GM18870 (cell line): ENCODE results near the gene GPC5.

Source experiments
- ATAC-seq: cut with Tn5 transposase; IDR thresholded peaks from one replicate; pipeline ENCODE4 v1.9.1; 2021; ENCODE audit warnings: moderate library complexity; ENCODE audit not compliant: unreplicated experiment

Gene GPC5

GRCh38 chr13:91586609-91587008 is 188.2 kb downstream of the GPC5 start:
- no peak for ATAC-seq

- no peak for ATAC-seq
These were observed 190.1 kb downstream of the GPC5 start for GRCh38 chr13:91588541-91588940.

GRCh38 chr13:91592056-91593014 is 193.9 kb downstream of the GPC5 start:
- no peak for ATAC-seq

GRCh38 chr13:91593456-91593855 is 195.0 kb downstream of the GPC5 start:
- no peak for ATAC-seq

GRCh38 chr13:91594061-91594460 is 195.6 kb downstream of the GPC5 start:
- no peak for ATAC-seq

GRCh38 chr13:91595677-91596076 is 197.3 kb downstream of the GPC5 start:
- ATAC-seq, result no peak

GRCh38 chr13:91596842-91597241 is 198.4 kb downstream of the GPC5 start:
- ATAC-seq, result no peak

GRCh38 chr13:91598655-91599054 is 200.2 kb downstream of the GPC5 start:
- ATAC-seq, result no peak

- no peak for ATAC-seq
These were observed 202.9 kb downstream of the GPC5 start for GRCh38 chr13:91601273-91601672.

- ATAC-seq, result no peak
These were observed 203.4 kb downstream of the GPC5 start for GRCh38 chr13:91601807-91602206.

GRCh38 chr13:91609353-91609752 is 210.9 kb downstream of the GPC5 start:
- peak; percentile 65 for ATAC-seq

GRCh38 chr13:91618315-91618714 is 219.9 kb downstream of the GPC5 start:
- no peak for ATAC-seq

GRCh38 chr13:91620670-91621141 is 222.3 kb downstream of the GPC5 start:
- ATAC-seq, result no peak

- no peak for ATAC-seq
These were observed 222.7 kb downstream of the GPC5 start for GRCh38 chr13:91621161-91621560.

GRCh38 chr13:91621963-91622362 is 223.5 kb downstream of the GPC5 start:
- ATAC-seq, result no peak

GRCh38 chr13:91622778-91623550 is 224.5 kb downstream of the GPC5 start:
- no peak for ATAC-seq

- ATAC-seq, result no peak
These were observed 229.7 kb downstream of the GPC5 start for GRCh38 chr13:91627952-91628739.

- no peak for ATAC-seq
These were observed 232.5 kb downstream of the GPC5 start for GRCh38 chr13:91630946-91631345.

- no peak for ATAC-seq
These were observed 233.7 kb downstream of the GPC5 start for GRCh38 chr13:91632086-91632485.

- no peak for ATAC-seq
These were observed 240.9 kb downstream of the GPC5 start for GRCh38 chr13:91639330-91639729.

GRCh38 chr13:91643394-91643793 is 245.0 kb downstream of the GPC5 start:
- no peak for ATAC-seq
